DOHH2 (cell line): ENCODE measurements around the gene TAF1B.

Experiments used
- H3F3A ChIP-seq: fragments of 200-600 bp; sonication (generic), shearing (Covaris generic); 2 replicates; pipeline ENCODE4 v1.6.0; 2016; ENCODE audit warnings: antibody characterized with exemption, mild to moderate bottlenecking; ENCODE audit not compliant: control insufficient read depth, insufficient read depth
- H3K27ac ChIP-seq: fragments of 200-600 bp; sonication (generic); 2 replicates; pipeline ENCODE4 v1.5.1; 2014; ENCODE audit warnings: low read depth, mild to moderate bottlenecking, low read length, moderate library complexity
- H3K27me3 ChIP-seq: fragments of 200-600 bp; sonication (generic); 2 replicates; pipeline ENCODE4 v1.6.1; 2014; ENCODE audit warnings: mild to moderate bottlenecking, low read length, mixed read lengths; ENCODE audit not compliant: control insufficient read depth
- H3K36me3 ChIP-seq: fragments of 200-600 bp; sonication (generic); 2 replicates; pipeline ENCODE4 v1.6.1; 2014; ENCODE audit warnings: mild to moderate bottlenecking, low read length, moderate library complexity, mixed read lengths; ENCODE audit not compliant: control insufficient read depth
- H3K4me1 ChIP-seq: fragments of 200-600 bp; sonication (generic); 2 replicates; pipeline ENCODE4 v1.6.1; 2014; ENCODE audit warnings: mild to moderate bottlenecking, low read length, mixed read lengths; ENCODE audit not compliant: control insufficient read depth
- H3K4me2 ChIP-seq: fragments of 200-600 bp; sonication (generic); 2 replicates; pipeline ENCODE4 v1.6.0; 2014; ENCODE audit warnings: mild to moderate bottlenecking, low read length, moderate library complexity
- H3K4me3 ChIP-seq: fragments of 200-600 bp; sonication (generic); 2 replicates; pipeline ENCODE4 v1.5.1; 2014; ENCODE audit warnings: mild to moderate bottlenecking, low read length, mixed read lengths
- H3K79me2 ChIP-seq: fragments of 200-600 bp; sonication (generic); 2 replicates; pipeline ENCODE4 v1.6.1; 2014; ENCODE audit warnings: mild to moderate bottlenecking, low read length, mixed read lengths; ENCODE audit not compliant: control insufficient read depth
- H3K9me2 ChIP-seq: fragments of 200-600 bp; sonication (generic); replicated peaks from 2 replicates; pipeline ENCODE4 v1.6.1; 2014; ENCODE audit warnings: mild to moderate bottlenecking, low read length, mixed read lengths; ENCODE audit not compliant: control insufficient read depth
- H3K9me3 ChIP-seq: fragments of 200-600 bp; sonication (generic); 2 replicates; pipeline ENCODE4 v1.6.1; 2014; ENCODE audit warnings: antibody characterized with exemption, low read length, mixed read lengths; ENCODE audit not compliant: control insufficient read depth, insufficient read depth
- H4K20me1 ChIP-seq: fragments of 200-600 bp; sonication (generic); 2 replicates; pipeline ENCODE4 v1.6.0; 2014; ENCODE audit warnings: low read depth, mild to moderate bottlenecking, antibody characterized with exemption, low read length, moderate library complexity; ENCODE audit not compliant: control insufficient read depth, insufficient read depth
- CTCF ChIP-seq: fragments of 200-600 bp; sonication (generic); IDR thresholded peaks from one replicate; pipeline ENCODE4 v1.5.1; 2014; ENCODE audit warnings: antibody characterized with exemption, mild to moderate bottlenecking, low read depth, low read length; ENCODE audit not compliant: poor library complexity, severe bottlenecking
- EZH2phosphoT487 ChIP-seq: fragments of 200-600 bp; sonication (generic); IDR thresholded peaks from 2 replicates; pipeline ENCODE4 v1.6.1; 2017; ENCODE audit warnings: borderline replicate concordance, mild to moderate bottlenecking, antibody characterized with exemption, low read length, moderate library complexity, mixed read lengths

The TAF1B gene

DNA sequence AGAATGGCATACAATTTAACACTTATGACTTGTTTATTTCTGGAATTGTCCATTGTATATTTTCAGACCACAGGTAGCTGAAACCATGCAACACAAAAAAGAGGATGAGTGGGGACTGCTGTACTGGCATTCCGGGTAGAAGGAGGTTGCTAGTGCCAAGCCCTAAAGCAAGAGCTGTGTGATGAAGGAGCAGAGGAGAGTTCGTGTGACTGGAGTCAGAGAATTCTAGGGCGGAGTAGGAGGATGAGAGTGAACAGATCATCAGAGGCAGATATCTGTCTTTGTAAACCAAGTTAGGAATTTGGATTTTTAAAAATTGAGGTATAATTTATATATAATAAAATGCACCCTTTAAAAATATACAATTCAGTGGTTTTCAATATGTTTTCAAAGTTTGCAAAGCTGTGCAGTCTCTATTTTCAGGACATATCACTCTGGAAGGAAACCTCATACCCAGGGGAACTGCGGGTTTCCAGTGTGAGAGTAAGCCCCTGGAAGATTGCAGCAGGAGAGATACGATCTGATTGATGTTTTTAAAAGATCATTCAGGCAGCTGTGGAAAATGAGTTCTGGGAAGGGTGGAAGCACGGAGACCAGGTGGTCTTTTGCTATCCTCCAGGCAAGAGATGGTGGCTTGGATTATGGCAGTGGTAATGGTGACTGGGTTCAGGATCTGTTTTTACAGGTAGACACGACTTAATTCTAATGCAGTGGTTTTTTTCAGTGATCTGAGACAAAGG, 36.4 kb downstream of the TAF1B start:
- TF ChIP-seq CTCF, result no peak
- no peak for TF ChIP-seq EZH2phosphoT487
- Histone ChIP-seq H3K36me3 (peaks cover 37% of the 10 kb centered on the region), H3K27ac (no peak overlapping the region), H3K9me2 (no peaks in the 10 kb centered on the region), H3K4me1 (no peaks in the 10 kb centered on the region), H3K79me2 (no peaks in the 10 kb centered on the region), H3F3A (no peaks in the 10 kb centered on the region), H3K27me3 (no peaks in the 10 kb centered on the region), H3K4me3 (no peak overlapping the region), H3K9me3 (no peaks in the 10 kb centered on the region), H4K20me1 (no peaks in the 10 kb centered on the region), H3K4me2 (no peak overlapping the region)

DNA sequence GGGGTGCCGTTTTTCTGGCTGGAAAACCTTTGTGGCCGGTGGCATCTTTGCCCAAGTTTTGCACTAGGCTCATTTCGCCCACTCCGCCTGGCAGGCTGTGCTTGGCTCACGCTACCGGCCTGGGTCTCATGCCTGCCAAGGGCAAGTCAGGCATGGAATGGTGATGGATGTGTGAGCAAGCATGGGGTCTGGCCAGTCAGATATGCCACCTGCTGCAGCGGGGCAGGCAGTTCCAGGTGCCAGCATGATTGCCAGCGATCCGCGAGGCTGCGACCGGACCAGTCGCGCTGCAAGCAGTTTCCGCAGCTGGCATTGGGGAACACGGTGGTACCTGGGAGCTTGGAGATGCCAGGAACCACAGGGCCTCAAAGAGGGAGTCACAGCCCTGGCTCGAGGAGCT, 40.6 kb downstream of the TAF1B start:
- no peaks in the 10 kb centered on the region for H3K79me2 ChIP-seq
- H3K27ac ChIP-seq, result no peak overlapping the region
- H3K9me3 ChIP-seq, result peaks cover 9% of the 10 kb centered on the region; the same call in 1 of the 2 replicates
- no peak overlapping the region for H3K4me2 ChIP-seq
- TF ChIP-seq CTCF (no peak), EZH2phosphoT487 (no peak)
- no peaks in the 10 kb centered on the region for H3K9me2 ChIP-seq
- H3K4me1 ChIP-seq, result no peaks in the 10 kb centered on the region
- peaks cover 42% of the 10 kb centered on the region for H3K36me3 ChIP-seq
- H4K20me1 ChIP-seq, result no peaks in the 10 kb centered on the region
- H3K27me3 ChIP-seq, result no peaks in the 10 kb centered on the region
- H3F3A ChIP-seq, result no peaks in the 10 kb centered on the region
- H3K4me3 ChIP-seq, result no peak overlapping the region

DNA sequence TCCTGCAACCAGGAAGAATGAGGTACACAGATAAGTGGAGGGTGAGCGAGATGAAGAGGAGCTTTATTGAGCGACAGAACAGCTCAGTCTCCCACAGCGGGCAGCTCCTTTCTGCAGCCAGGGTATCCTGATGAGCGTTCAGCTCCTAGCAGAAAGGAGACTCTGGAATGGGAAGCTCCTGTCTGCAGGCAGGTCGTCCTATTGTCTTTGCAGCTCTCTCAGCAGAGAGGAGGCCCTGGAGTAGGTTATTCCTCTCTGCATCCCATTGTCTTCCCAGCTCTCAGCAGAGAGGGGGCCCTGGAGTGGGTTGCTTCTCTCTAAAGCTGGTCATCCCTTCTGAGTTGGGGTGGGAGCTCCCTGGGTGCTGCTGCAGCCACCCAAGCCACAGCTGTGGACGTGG, 41.2 kb downstream of the TAF1B start:
- Histone ChIP-seq H3K79me2 (no peaks in the 10 kb centered on the region), H3K4me3 (no peak overlapping the region), H3K9me2 (no peaks in the 10 kb centered on the region), H3K27ac (no peak overlapping the region), H3K27me3 (no peaks in the 10 kb centered on the region), H3K36me3 (peaks cover 42% of the 10 kb centered on the region), H3K4me2 (no peak overlapping the region), H3K4me1 (no peaks in the 10 kb centered on the region), H4K20me1 (no peaks in the 10 kb centered on the region), H3K9me3 (peaks cover 9% of the 10 kb centered on the region; the same call in 1 of the 2 replicates), H3F3A (no peaks in the 10 kb centered on the region)
- TF ChIP-seq CTCF (no peak), EZH2phosphoT487 (no peak)
